Stimulated activated CD4-positive, alpha-beta T cell treated with anti-CD3 and anti-CD28 coated beads, Interleukin-12 subunit alpha, Interleukin-12 subunit beta, amount 100 ng/mL, for 24 hours (primary cell): ENCODE data around the gene SP1.

Experiments used
- DNase-seq, 2 experiments: peaks; one replicate each; pipeline ENCODE4 v3.0.0-alpha.2; 2020; ENCODE audit warnings: low read depth in 2 of 2

Gene SP1

GRCh38 chr12:53450936-53451335 lies 71.0 kb downstream of the SP1 start:
- DNase-seq, result no peak

- peak; percentile 96 for DNase-seq
Observed at GRCh38 chr12:53451661-53452158, 71.7 kb downstream of the SP1 start, which contains the start of gene PCBP2. PCBP2 (plus strand) TSS chr12:53452102; CDS start chr12:53454801, 2,699 bp downstream.

DNA sequence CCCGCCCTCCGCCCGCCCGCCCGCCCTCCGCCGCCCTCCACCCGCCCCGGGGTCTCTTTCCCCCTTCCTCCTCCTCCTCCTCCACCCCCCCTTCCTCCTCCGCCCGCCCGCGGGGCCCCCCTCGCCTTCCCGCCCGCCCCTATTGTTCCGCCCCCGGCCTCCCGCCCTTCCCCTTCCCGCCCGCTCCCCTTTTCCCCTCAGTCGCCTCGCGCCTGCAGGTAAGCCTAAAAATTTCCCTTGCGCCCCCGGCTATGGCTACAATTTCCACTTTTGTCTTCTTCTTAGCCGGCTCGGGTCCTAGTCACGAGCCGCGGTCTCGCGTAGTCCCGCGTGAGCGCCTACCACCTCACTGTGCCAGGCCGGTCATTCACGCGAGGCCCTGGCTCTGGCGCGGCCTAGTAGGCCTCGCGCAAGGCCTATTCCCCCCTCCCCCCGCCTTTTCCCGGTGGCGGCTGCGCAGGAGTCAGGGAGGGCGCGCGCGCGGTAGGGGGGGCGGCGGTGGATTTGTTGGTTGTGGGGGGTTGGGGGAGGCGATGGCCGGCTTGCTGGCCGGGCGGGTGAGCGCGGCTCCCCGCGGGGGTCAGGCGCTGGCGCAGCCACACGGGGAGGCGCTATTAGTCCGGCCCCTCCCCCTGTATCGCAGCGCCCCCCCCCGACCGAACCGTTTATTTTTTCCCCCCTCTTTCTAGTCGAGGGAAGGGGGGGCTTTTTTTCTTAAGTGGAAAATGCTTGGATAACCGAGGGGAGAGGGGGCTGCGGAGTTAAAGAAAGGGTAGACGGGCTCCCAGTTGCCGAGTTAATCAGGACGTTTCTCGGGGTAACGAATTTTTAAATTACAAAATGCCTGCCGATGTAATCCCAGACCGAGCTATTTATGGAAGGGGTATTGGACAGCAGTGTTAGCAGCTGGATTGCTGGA lies 72.4 kb downstream of the SP1 start:
- DNase-seq, result peak; percentile 47 to 51

DNA sequence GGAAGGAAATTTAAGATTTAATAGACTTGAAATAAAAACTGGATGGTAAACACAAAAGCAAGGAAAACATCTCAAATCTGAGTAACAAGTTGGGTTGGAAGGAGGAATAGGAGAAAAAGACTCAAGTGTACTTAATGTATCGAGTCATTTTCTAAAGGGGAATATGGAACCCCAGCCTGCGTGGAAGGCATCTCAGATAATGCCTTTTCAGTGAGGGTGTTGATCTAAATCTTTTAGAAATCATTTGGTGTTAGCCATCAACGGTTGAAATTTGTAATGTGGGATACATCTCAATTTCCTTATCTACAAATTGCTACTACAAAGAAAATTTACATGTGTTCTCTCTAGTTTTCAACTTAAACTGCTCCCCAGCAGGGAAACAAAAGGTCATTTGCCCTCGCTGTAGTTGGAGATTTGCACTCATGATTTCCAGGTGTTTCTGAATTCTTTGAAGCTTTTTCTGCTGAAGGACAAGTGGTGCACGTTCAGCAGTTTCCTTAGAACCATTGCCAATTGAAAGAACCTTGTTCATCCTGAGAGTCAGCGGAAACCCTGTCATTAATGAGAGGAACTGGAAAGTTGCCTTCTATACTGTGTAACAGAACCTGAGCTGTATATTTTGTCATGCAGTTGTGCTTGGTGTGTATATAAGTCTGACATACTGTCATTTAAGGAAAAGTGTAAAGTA lies 74.1 kb downstream of the SP1 start:
- no peak for DNase-seq

DNA sequence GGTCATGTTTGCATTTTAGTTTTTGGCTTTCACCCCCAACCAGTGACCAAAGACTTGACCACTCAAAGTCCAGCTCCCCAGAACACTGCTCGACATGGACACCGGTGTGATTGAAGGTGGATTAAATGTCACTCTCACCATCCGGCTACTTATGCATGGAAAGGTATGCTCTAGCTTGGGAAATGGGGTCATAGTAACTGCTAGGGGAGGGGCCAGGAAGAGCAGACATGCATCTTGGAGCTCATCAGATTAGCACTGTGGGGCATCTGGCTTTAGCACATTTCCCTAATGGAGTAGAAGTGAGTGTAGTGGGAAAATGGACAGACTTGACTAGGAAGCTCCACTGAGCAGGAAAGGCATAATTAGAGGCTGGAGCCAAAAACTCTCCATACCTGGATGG lies 74.7 kb downstream of the SP1 start:
- DNase-seq, result no peak

DNA sequence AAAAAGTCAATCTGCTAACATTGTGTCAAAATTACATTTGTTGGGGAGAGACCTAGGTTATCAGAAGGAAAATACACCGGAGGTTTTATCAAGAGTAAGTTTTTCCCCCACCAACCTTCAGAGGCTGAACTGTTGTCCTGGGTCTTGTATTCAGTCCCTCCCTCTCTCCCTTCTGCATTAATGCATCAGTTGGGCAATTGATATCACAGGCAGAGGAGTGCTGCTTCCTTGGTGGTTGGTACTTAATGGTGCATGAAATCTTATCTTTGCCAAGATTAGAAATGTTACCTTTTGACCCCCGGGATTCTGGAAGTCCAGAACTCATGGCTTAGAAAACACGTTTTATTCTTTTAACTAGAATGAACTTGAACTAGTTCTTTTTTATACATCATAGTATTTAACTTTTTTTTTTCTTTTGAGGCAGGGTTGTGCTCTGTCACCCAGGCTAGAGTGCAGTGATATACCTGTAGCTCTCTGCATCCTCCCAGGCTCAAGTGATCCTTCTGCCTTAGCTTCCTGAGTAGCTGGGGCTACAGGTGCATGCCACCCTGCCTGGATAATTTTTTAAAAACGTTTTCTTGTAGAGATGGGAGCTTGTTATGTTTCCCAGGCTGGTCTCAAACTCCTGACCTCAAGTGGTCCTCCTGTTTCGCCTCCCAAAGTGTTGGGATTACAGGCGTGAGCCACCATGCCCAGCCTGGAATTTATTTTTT lies 76.8 kb downstream of the SP1 start:
- DNase-seq, result no peak

GRCh38 chr12:53459097-53459496 lies 79.1 kb downstream of the SP1 start:
- DNase-seq, result no peak

- no peak for DNase-seq
Observed at GRCh38 chr12:53461059-53461458, 81.1 kb downstream of the SP1 start.

GRCh38 chr12:53461591-53461990 lies 81.6 kb downstream of the SP1 start:
- DNase-seq, result no peak

GRCh38 chr12:53462935-53463334 lies 83.0 kb downstream of the SP1 start:
- DNase-seq, result no peak

DNA sequence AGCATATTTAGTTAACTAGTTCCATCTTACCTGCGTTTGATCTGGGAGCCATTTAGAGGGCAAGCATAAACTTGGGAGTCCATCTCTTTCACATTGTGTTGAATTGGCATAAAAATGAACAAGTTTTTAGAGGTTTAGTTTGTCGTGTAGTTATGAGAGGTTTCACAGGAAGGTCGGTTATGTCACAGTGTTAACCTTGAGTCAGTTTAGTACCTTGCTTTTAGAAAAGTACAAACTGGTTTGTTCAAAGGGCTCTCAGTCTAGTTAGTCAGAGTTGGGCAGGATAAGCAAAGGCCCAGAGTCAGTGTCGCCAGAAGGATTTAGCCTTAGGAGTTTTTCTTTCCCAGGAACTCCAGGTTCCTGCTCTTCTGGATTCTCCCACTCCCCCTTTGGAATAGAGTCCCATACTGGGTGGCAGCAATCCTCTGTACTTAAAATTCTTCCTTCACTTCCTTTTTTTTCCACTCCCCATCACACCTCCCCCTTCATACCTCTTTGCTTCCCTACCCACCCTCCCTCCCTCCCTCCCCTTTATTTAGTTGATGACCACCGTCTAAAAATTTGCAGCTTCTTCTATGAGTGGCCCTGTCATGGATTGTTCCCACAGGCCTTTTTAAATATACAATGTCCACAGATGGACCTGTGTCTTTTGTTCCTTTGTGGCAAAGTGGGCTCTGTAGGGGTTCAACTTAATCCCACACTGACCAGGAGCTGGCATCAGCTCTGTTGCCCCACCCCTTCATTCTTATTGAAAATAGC lies 84.0 kb downstream of the SP1 start:
- DNase-seq, result no peak

GRCh38 chr12:53464685-53465418 lies 84.9 kb downstream of the SP1 start:
- DNase-seq, result no peak

GRCh38 chr12:53465679-53466078 lies 85.7 kb downstream of the SP1 start:
- no peak for DNase-seq
